Keratinocyte (primary cell): ENCODE data around the gene TMIGD2. TPM values are rescaled to one million over a fixed set of nuclear protein-coding genes. Genes with fewer than 3 reads are reported as not detected.
"Not testable (repeated sequence)": the region's sequence is repeated elsewhere in the genome, so short reads cannot be mapped to it uniquely, and the experiment has no call there.

Experiments used
- DNase-seq: peaks from one replicate; pipeline ENCODE4 v3.0.0-alpha.2; 2011; ENCODE audit warnings: low read depth, missing footprints, low spot score
- FAIRE-seq: peaks from 2 replicates; lab custom pipeline; 2011; peaks lifted over from hg19 to GRCh38; lab: Jason Lieb, UNC
- H2AFZ ChIP-seq: 2 replicates; pipeline ENCODE4 v1.6.0; 2012; ENCODE audit warnings: low read length, control low read depth, inconsistent platforms; ENCODE audit not compliant: control insufficient read depth
- H3K27ac ChIP-seq: 2 replicates; pipeline ENCODE4 v1.5.1; 2011; ENCODE audit warnings: low read length; ENCODE audit not compliant: control insufficient read depth, insufficient read depth
- H3K27me3 ChIP-seq: 3 replicates; pipeline ENCODE4 v1.6.0; 2011; ENCODE audit warnings: low read length; ENCODE audit not compliant: control insufficient read depth, insufficient read depth; ENCODE audit errors: extremely low read depth
- H3K36me3 ChIP-seq, 2 experiments: 2 replicates in 1 of 2; 3 replicates in 1 of 2; pipeline ENCODE4 v1.5.1; 2011; ENCODE audit warnings: low read length in 2 of 2, mild to moderate bottlenecking in 1 of 2; ENCODE audit not compliant: control insufficient read depth in 2 of 2, insufficient read depth in 2 of 2; ENCODE audit errors: extremely low read depth in 1 of 2
- H3K4me1 ChIP-seq: 3 replicates; pipeline ENCODE4 v1.5.1; 2011; ENCODE audit warnings: low read length; ENCODE audit not compliant: control insufficient read depth, insufficient read depth; ENCODE audit errors: extremely low read depth
- H3K4me2 ChIP-seq: 3 replicates; pipeline ENCODE4 v1.6.0; 2011; ENCODE audit warnings: low read depth, low read length; ENCODE audit not compliant: control insufficient read depth, insufficient read depth; ENCODE audit errors: extremely low read depth
- H3K4me3 ChIP-seq, 3 experiments: fragments of 200-600 bp in 1 of 3; sonication (generic) in 1 of 3; 2 replicates in 2 of 3; 3 replicates in 1 of 3; pipeline ENCODE4 v1.5.1; 2011 to 2016; ENCODE audit warnings: low read length in 3 of 3, mild to moderate bottlenecking in 3 of 3, control low read depth in 2 of 3, inconsistent platforms in 1 of 3, low read depth in 1 of 3, mixed read lengths in 1 of 3, mixed run types in 1 of 3, moderate library complexity in 1 of 3; ENCODE audit not compliant: control insufficient read depth in 2 of 3, insufficient read depth in 2 of 3; ENCODE audit errors: extremely low read depth in 1 of 3
- H3K79me2 ChIP-seq: 2 replicates; pipeline ENCODE4 v1.6.0; 2012; ENCODE audit warnings: low read length; ENCODE audit not compliant: control insufficient read depth, insufficient read depth
- H3K9ac ChIP-seq: 3 replicates; pipeline ENCODE4 v1.6.0; 2011; ENCODE audit warnings: low read length; ENCODE audit not compliant: control insufficient read depth, insufficient read depth; ENCODE audit errors: extremely low read depth
- H3K9me1 ChIP-seq: 3 replicates; pipeline ENCODE4 v1.6.0; 2011; ENCODE audit warnings: low read length; ENCODE audit not compliant: control insufficient read depth, insufficient read depth; ENCODE audit errors: extremely low read depth
- H3K9me3 ChIP-seq: 2 replicates; pipeline ENCODE4 v1.5.1; 2012; ENCODE audit warnings: low read depth, low read length; ENCODE audit not compliant: control insufficient read depth
- H4K20me1 ChIP-seq: 3 replicates; pipeline ENCODE4 v1.6.0; 2011; ENCODE audit warnings: low read length; ENCODE audit not compliant: control insufficient read depth, insufficient read depth; ENCODE audit errors: extremely low read depth
- CTCF ChIP-seq, 3 experiments: IDR thresholded peaks in 1 of 3; conservative IDR thresholded peaks in 1 of 3; optimal IDR thresholded peaks in 1 of 3; 2 replicates in 2 of 3; 3 replicates in 1 of 3; pipeline versions ENCODE3 to v1.5.1; 2011; ENCODE audit warnings: low read length in 3 of 3, mild to moderate bottlenecking in 3 of 3, moderate library complexity in 2 of 3, control low read depth in 1 of 3, inconsistent platforms in 1 of 3; ENCODE audit not compliant: insufficient read depth in 2 of 3; ENCODE audit errors: extremely low read depth in 1 of 3
- EZH2 ChIP-seq: IDR thresholded peaks from one replicate; pipeline ENCODE4 v1.6.1; 2012; ENCODE audit warnings: inconsistent platforms, mild to moderate bottlenecking, low read length, moderate library complexity
- dilution Hi-C: fragments of 300-500 bp; cut with MboI; formaldehyde crosslinking; loops from one replicate; pipeline ENCODE4 v1.7.0; 2020; ENCODE audit warnings: low sequenced_read_pairs; ENCODE audit not compliant: extremely low pct_ligation_motif_present
- polyA plus RNA-seq, 5 experiments: library from polyadenylated mRNA; depleted of rRNA in 3 of 5; stranded (reverse) in 3 of 5; stranded (forward) in 1 of 5; unstranded in 1 of 5; fragments of >200 nt; gene quantifications; 1 replicate in 1 of 5; 2 replicates in 3 of 5; 3 replicates in 1 of 5; pipeline versions ENCODE4 v1.2.1 to v1.2.3, GENCODE V29; 2011 to 2012; ENCODE audit warnings: missing spikeins in 2 of 5, low read depth in 1 of 5, low replicate concordance in 1 of 5

The TMIGD2 gene
- polyA plus RNA-seq, 1 donor (not counting 4 experiments of a cell fraction or from before 2014, with no cell fraction given), result not detected

GRCh38 chr19:4329858-4330257 lies 27.7 kb upstream of the TMIGD2 start:
- Histone ChIP-seq H4K20me1 (no peaks in the 10 kb centered on the region), H3K9me1 (no peaks in the 10 kb centered on the region), H3K9ac (no peak overlapping the region), H3K9me3 (no peaks in the 10 kb centered on the region), H3K4me3 (no peak overlapping the region), H3K27me3 (no peaks in the 10 kb centered on the region), H3K79me2 (no peaks in the 10 kb centered on the region), H3K4me2 (no peak overlapping the region), H3K36me3 (peaks cover 0 to 10% of the 10 kb centered on the region in 2 experiments), H3K27ac (no peak overlapping the region), H3K4me1 (no peaks in the 10 kb centered on the region), H2AFZ (no peak overlapping the region)
- DNase-seq, result no peak
- TF ChIP-seq CTCF (optimal IDR thresholded peaks at IDR 0.05 in 1 of 3, IDR thresholded peaks at IDR 0.05 in 1 of 3, conservative IDR thresholded peaks at IDR 0.05 in 1 of 3; ENCODE audit: extremely low read depth in 1 of 3, insufficient read depth in 2 of 3, low read length in 3 of 3) (no peak), EZH2 (no peak)
- dilution Hi-C loops, result no loop called here
- no peak for FAIRE-seq

GRCh38 chr19:4328991-4329681 lies 26.9 kb upstream of the TMIGD2 start:
- not testable (repeated sequence) for H3K9ac ChIP-seq, DNase-seq

More at GRCh38 chr19:4328991-4329681, 26.9 kb upstream of the TMIGD2 start:
- H3K9me3 ChIP-seq, FAIRE-seq, H3K4me1 ChIP-seq, H4K20me1 ChIP-seq, H3K79me2 ChIP-seq, H3K27me3 ChIP-seq, H3K4me3 ChIP-seq, dilution Hi-C loops, H3K9me1 ChIP-seq, H3K27ac ChIP-seq, H2AFZ ChIP-seq, H3K4me2 ChIP-seq: not testable (repeated sequence)
- H3K36me3 ChIP-seq, result peaks cover 0 to 10% of the 10 kb centered on the region in 2 experiments
